Measurements from ENCODE around the gene CPA1.

Gene CPA1

DNA sequence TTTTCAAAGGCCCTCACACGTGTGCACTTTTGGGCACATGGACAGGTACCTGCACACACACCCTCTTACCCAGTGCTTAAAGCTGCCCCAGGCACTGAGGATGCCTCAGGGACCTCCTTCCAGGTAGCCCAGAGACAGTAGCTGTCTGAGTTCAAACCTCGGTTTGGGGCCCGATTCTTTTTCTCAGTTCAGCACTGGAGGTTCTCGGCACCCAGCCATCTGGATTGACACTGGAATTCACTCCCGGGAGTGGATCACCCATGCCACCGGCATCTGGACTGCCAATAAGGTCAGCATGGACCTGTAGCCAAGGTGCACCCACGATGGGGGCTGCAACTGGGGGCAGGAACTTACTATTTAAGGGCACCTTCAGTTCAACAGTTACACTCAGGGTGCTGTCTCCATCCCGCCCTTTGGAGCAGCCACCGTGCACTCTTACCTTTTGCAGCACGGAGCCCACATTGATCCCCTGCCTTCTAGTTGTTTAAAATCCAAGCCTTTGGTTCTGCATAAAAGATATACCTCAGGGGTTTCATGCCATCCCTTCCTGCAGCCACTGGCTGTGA, 18.0 kb upstream of the CPA1 start:
- no peak overlapping the region for H2AFZ ChIP-seq (ENCODE audit: low read depth)
- TF ChIP-seq, protein P1, sequence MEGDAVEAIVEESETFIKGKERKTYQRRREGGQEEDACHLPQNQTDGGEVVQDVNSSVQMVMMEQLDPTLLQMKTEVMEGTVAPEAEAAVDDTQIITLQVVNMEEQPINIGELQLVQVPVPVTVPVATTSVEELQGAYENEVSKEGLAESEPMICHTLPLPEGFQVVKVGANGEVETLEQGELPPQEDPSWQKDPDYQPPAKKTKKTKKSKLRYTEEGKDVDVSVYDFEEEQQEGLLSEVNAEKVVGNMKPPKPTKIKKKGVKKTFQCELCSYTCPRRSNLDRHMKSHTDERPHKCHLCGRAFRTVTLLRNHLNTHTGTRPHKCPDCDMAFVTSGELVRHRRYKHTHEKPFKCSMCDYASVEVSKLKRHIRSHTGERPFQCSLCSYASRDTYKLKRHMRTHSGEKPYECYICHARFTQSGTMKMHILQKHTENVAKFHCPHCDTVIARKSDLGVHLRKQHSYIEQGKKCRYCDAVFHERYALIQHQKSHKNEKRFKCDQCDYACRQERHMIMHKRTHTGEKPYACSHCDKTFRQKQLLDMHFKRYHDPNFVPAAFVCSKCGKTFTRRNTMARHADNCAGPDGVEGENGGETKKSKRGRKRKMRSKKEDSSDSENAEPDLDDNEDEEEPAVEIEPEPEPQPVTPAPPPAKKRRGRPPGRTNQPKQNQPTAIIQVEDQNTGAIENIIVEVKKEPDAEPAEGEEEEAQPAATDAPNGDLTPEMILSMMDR (conservative IDR thresholded peaks at IDR 0.05; ENCODE audit: low read depth, low read length): no peak
- no peaks in the 10 kb centered on the region for H3K36me3 ChIP-seq (ENCODE audit: insufficient read depth)
- no peak overlapping the region for H3K9ac ChIP-seq
- no peak overlapping the region for H3K4me3 ChIP-seq (IDR thresholded peaks at IDR 0.05; ENCODE audit: insufficient read depth, low read depth, low read length)
- no peak overlapping the region for H3K4me2 ChIP-seq
- H3K27me3 ChIP-seq (ENCODE audit: insufficient read depth, low read depth): no peaks in the 10 kb centered on the region
- H3K79me2 ChIP-seq (ENCODE audit: insufficient read depth, low read depth): no peaks in the 10 kb centered on the region
- H4K20me1 ChIP-seq (ENCODE audit: insufficient read depth): no peaks in the 10 kb centered on the region
- H3K4me1 ChIP-seq (ENCODE audit: low read depth, poor library complexity, severe bottlenecking): no peaks in the 10 kb centered on the region
- H3K27ac ChIP-seq: no peak overlapping the region

- no peak overlapping the region for H3K4me3 ChIP-seq (IDR thresholded peaks at IDR 0.05; ENCODE audit: insufficient read depth, low read depth, low read length)
- H3K4me2 ChIP-seq: no peak overlapping the region
- no peak overlapping the region for H3K27ac ChIP-seq
- no peaks in the 10 kb centered on the region for H3K27me3 ChIP-seq (ENCODE audit: insufficient read depth, low read depth)
- TF ChIP-seq, protein P1 (conservative IDR thresholded peaks at IDR 0.05; ENCODE audit: low read depth, low read length): no peak
- no peaks in the 10 kb centered on the region for H3K36me3 ChIP-seq (ENCODE audit: insufficient read depth)
- no peaks in the 10 kb centered on the region for H4K20me1 ChIP-seq (ENCODE audit: insufficient read depth)
- no peak overlapping the region for H3K9ac ChIP-seq
- H3K4me1 ChIP-seq (ENCODE audit: low read depth, poor library complexity, severe bottlenecking): no peaks in the 10 kb centered on the region
- H3K79me2 ChIP-seq (ENCODE audit: insufficient read depth, low read depth): no peaks in the 10 kb centered on the region
- H2AFZ ChIP-seq (ENCODE audit: low read depth): no peak overlapping the region
These were observed 17.1 kb upstream of the CPA1 start for GRCh38 chr7:130363026-130363847.

- Histone ChIP-seq H3K79me2 (ENCODE audit: insufficient read depth, low read depth) (no peaks in the 10 kb centered on the region), H3K4me1 (ENCODE audit: low read depth, poor library complexity, severe bottlenecking) (no peaks in the 10 kb centered on the region), H3K27me3 (ENCODE audit: insufficient read depth, low read depth) (no peaks in the 10 kb centered on the region), H3K9ac (no peak overlapping the region), H3K36me3 (ENCODE audit: insufficient read depth) (no peaks in the 10 kb centered on the region), H3K27ac (no peak overlapping the region), H2AFZ (ENCODE audit: low read depth) (no peak overlapping the region), H4K20me1 (ENCODE audit: insufficient read depth) (no peaks in the 10 kb centered on the region), H3K4me2 (no peak overlapping the region), H3K4me3 (IDR thresholded peaks at IDR 0.05; ENCODE audit: insufficient read depth, low read depth, low read length) (no peak overlapping the region)
- TF ChIP-seq, protein P1 (conservative IDR thresholded peaks at IDR 0.05; ENCODE audit: low read depth, low read length): no peak
These were observed 15.8 kb upstream of the CPA1 start for GRCh38 chr7:130364451-130364850.

- Histone ChIP-seq H3K79me2 (ENCODE audit: insufficient read depth, low read depth) (no peaks in the 10 kb centered on the region), H3K4me3 (IDR thresholded peaks at IDR 0.05; ENCODE audit: insufficient read depth, low read depth, low read length) (no peak overlapping the region), H3K9ac (no peak overlapping the region), H3K4me1 (ENCODE audit: low read depth, poor library complexity, severe bottlenecking) (no peaks in the 10 kb centered on the region), H2AFZ (ENCODE audit: low read depth) (no peak overlapping the region), H4K20me1 (ENCODE audit: insufficient read depth) (no peaks in the 10 kb centered on the region), H3K27ac (no peak overlapping the region), H3K36me3 (ENCODE audit: insufficient read depth) (no peaks in the 10 kb centered on the region), H3K4me2 (no peak overlapping the region), H3K27me3 (ENCODE audit: insufficient read depth, low read depth) (no peaks in the 10 kb centered on the region)
- TF ChIP-seq, protein P1 (conservative IDR thresholded peaks at IDR 0.05; ENCODE audit: low read depth, low read length): no peak
These were observed 15.2 kb upstream of the CPA1 start for GRCh38 chr7:130365088-130365487.

Data from KMS-11 (cell line).